IMR-90 (cell line): ENCODE data around the gene RNF2. TPM values are rescaled to one million over a fixed set of nuclear protein-coding genes. Genes with fewer than 3 reads are reported as not detected.
A peak's percentile ranks its signal among the peaks of the same experiment; 100 is the strongest.

Experiments
- ATAC-seq: fragments of 200-7000 bp; cut with Tn5 transposase; 2 replicates; pipeline ENCODE4 v1.9.1; 2020; ENCODE audit warnings: low read depth, mild to moderate bottlenecking, moderate library complexity
- BruUV-seq: library from RNA; stranded (reverse); fragments of 400-500 nt; replicated peaks from 2 replicates; lab custom pipeline; 2021; lab: Mats Ljungman, UMichigan
- CTCF ChIA-PET: fragments of 300-600 bp; formaldehyde crosslinking; extraction: SDS; loops from one replicate; lab custom pipeline; 2021; ENCODE audit warnings: antibody characterized with exemption; lab: Yijun Ruan, JAX
- POLR2A ChIA-PET: fragments of 300-600 bp; sonication (Branson Sonifier 250); formaldehyde crosslinking; loops from one replicate; lab custom pipeline; 2022; ENCODE audit warnings: antibody characterized with exemption; ENCODE audit not compliant: unreplicated experiment; lab: Charles Lee
- DNase-seq: peaks from one replicate; pipeline ENCODE4 v3.0.0; 2013
- H2AFZ ChIP-seq: replicated peaks from 2 replicates; pipeline ENCODE3; 2013; ENCODE audit warnings: low read length, mild to moderate bottlenecking; ENCODE audit not compliant: poor library complexity
- H2AK5ac ChIP-seq: 2 replicates; pipeline ENCODE4 v1.6.1; 2013; ENCODE audit warnings: low read depth, low read length, inconsistent platforms
- H2AK9ac ChIP-seq: replicated peaks from 2 replicates; pipeline ENCODE3; 2013; ENCODE audit warnings: mild to moderate bottlenecking, low read depth, low read length, moderate library complexity; ENCODE audit not compliant: poor library complexity
- H2BK120ac ChIP-seq: 2 replicates; pipeline ENCODE4 v1.6.1; 2013; ENCODE audit warnings: low read depth, low read length, inconsistent platforms
- H2BK15ac ChIP-seq: 3 replicates; pipeline ENCODE4 v1.6.1; 2013; ENCODE audit warnings: low read depth, low read length, inconsistent platforms
- H2BK20ac ChIP-seq: 2 replicates; pipeline ENCODE4 v1.6.1; 2013; ENCODE audit warnings: low read depth, mild to moderate bottlenecking, inconsistent platforms, low read length, moderate library complexity
- H2BK5ac ChIP-seq: 2 replicates; pipeline ENCODE4 v1.6.1; 2013; ENCODE audit warnings: mild to moderate bottlenecking, low read depth, low read length, inconsistent platforms; ENCODE audit not compliant: poor library complexity, severe bottlenecking
- H3K14ac ChIP-seq: replicated peaks from 2 replicates; pipeline ENCODE4 v1.6.1; 2013; ENCODE audit warnings: low read depth, low read length, inconsistent platforms
- H3K18ac ChIP-seq: 2 replicates; pipeline ENCODE4 v1.6.1; 2013; ENCODE audit warnings: low read depth, low read length, control low read depth
- H3K23ac ChIP-seq: 2 replicates; pipeline ENCODE4 v1.6.1; 2013; ENCODE audit warnings: low read depth, low read length, inconsistent platforms
- H3K27ac ChIP-seq: 2 replicates; pipeline ENCODE4 v1.5.1; 2013; ENCODE audit warnings: mild to moderate bottlenecking, control low read depth, low read length; ENCODE audit not compliant: insufficient read depth
- H3K27me3 ChIP-seq: 2 replicates; pipeline ENCODE4 v1.6.1; 2013; ENCODE audit warnings: low read length; ENCODE audit not compliant: control insufficient read depth, insufficient read depth
- H3K36me3 ChIP-seq: 2 replicates; pipeline ENCODE4 v1.6.1; 2013; ENCODE audit warnings: low read length, mixed read lengths; ENCODE audit not compliant: control insufficient read depth, insufficient read depth
- H3K4ac ChIP-seq: 2 replicates; pipeline ENCODE4 v1.6.1; 2013; ENCODE audit warnings: low read depth, low read length, inconsistent platforms
- H3K4me1 ChIP-seq: 2 replicates; pipeline ENCODE4 v1.6.1; 2013; ENCODE audit warnings: low read length, mixed read lengths; ENCODE audit not compliant: control insufficient read depth, insufficient read depth
- H3K4me2 ChIP-seq: 2 replicates; pipeline ENCODE4 v1.6.1; 2013; ENCODE audit warnings: low read depth, mild to moderate bottlenecking, control low read depth, low read length, moderate library complexity
- H3K4me3 ChIP-seq: 2 replicates; pipeline ENCODE4 v1.5.1; 2013; ENCODE audit warnings: low read depth, mild to moderate bottlenecking, control low read depth, low read length, moderate library complexity; ENCODE audit not compliant: insufficient read depth
- H3K56ac ChIP-seq: 2 replicates; pipeline ENCODE4 v1.6.1; 2013; ENCODE audit warnings: low read length, inconsistent platforms; ENCODE audit not compliant: insufficient read depth; ENCODE audit errors: extremely low read depth
- H3K79me1 ChIP-seq, 2 experiments: 2 replicates each; pipeline ENCODE4 v1.6.1; 2013; ENCODE audit warnings: low read length in 2 of 2, inconsistent platforms in 1 of 2, low read depth in 1 of 2
- H3K9ac ChIP-seq: 2 replicates; pipeline ENCODE4 v1.6.1; 2013; ENCODE audit warnings: low read depth, low read length, control low read depth
- H3K9me1 ChIP-seq: 2 replicates; pipeline ENCODE4 v1.6.1; 2013; ENCODE audit warnings: low read length, inconsistent platforms; ENCODE audit not compliant: insufficient read depth
- H3K9me3 ChIP-seq: 2 replicates; pipeline ENCODE4 v1.6.1; 2013; ENCODE audit warnings: low read length; ENCODE audit not compliant: control insufficient read depth, insufficient read depth
- H4K20me1 ChIP-seq: 2 replicates; pipeline ENCODE4 v1.6.1; 2013; ENCODE audit warnings: low read length, inconsistent platforms; ENCODE audit not compliant: insufficient read depth
- H4K5ac ChIP-seq: 2 replicates; pipeline ENCODE4 v1.6.1; 2013; ENCODE audit warnings: mild to moderate bottlenecking, low read depth, low read length, control low read depth
- H4K8ac ChIP-seq, 2 experiments: 2 replicates each; pipeline ENCODE4 v1.6.1; 2013; ENCODE audit warnings: low read depth in 2 of 2, low read length in 2 of 2, control low read depth in 1 of 2, inconsistent platforms in 1 of 2
- H4K91ac ChIP-seq: 2 replicates; pipeline ENCODE4 v1.6.1; 2013; ENCODE audit warnings: low read depth, low read length, inconsistent platforms; ENCODE audit not compliant: insufficient read depth
- BHLHE40 ChIP-seq: fragments of 150-350 bp; IDR thresholded peaks from 2 replicates; pipeline ENCODE4 v1.6.1; 2016; ENCODE audit warnings: mild to moderate bottlenecking, low read depth, low read length
- CEBPB ChIP-seq: IDR thresholded peaks from 2 replicates; pipeline ENCODE4 v1.6.1; 2012; ENCODE audit warnings: low read depth, low read length, improper control_type of control experiment
- CHD1 ChIP-seq: IDR thresholded peaks from 2 replicates; pipeline ENCODE4 v1.6.1; 2012; ENCODE audit warnings: low read depth, low read length, improper control_type of control experiment
- CTCF ChIP-seq: conservative IDR thresholded peaks from 2 replicates; pipeline ENCODE4 v1.5.1; 2012; ENCODE audit warnings: mild to moderate bottlenecking, low read depth, low read length, improper control_type of control experiment
- ELK1 ChIP-seq: fragments of 150-350 bp; IDR thresholded peaks from 2 replicates; pipeline ENCODE4 v1.6.1; 2016; ENCODE audit warnings: low read depth, mild to moderate bottlenecking, low read length, moderate library complexity, borderline replicate concordance
- NFE2L2 ChIP-seq: fragments of 150-350 bp; IDR thresholded peaks from 2 replicates; pipeline ENCODE4 v1.6.1; 2016; ENCODE audit warnings: low read depth, mild to moderate bottlenecking, low read length
- POLR2A ChIP-seq: IDR thresholded peaks from 2 replicates; pipeline ENCODE4 v1.6.1; 2012; ENCODE audit warnings: mild to moderate bottlenecking, low read depth, low read length
- RCOR1 ChIP-seq: IDR thresholded peaks from 2 replicates; pipeline ENCODE4 v1.6.1; 2012; ENCODE audit warnings: mild to moderate bottlenecking, low read length, improper control_type of control experiment; ENCODE audit not compliant: insufficient replicate concordance
- SMC3 ChIP-seq: fragments of 150-350 bp; IDR thresholded peaks from 2 replicates; pipeline ENCODE4 v1.6.1; 2016; ENCODE audit warnings: low read depth, mild to moderate bottlenecking, antibody characterized with exemption, low read length, moderate library complexity
- WGBS, 2 experiments: methylation state at CpG; one replicate each; pipeline versions ENCODE4 v1.1.5 to v1.1.7; 2013; ENCODE audit warnings: missing lambda C conversion rate in 2 of 2; ENCODE audit not compliant: insufficient read length in 1 of 2; ENCODE audit errors: extremely low coverage in 2 of 2; 5-methylcytosine and 5-hydroxymethylcytosine counted together
- dilution Hi-C: fragments of 300-500 bp; cut with HindIII; formaldehyde crosslinking; loops from one replicate; pipeline ENCODE4 v1.14.3; 2018; ENCODE audit warnings: low sequenced_read_pairs; ENCODE audit not compliant: unreplicated experiment
- in situ Hi-C: fragments of 300-500 bp; cut with MboI; formaldehyde crosslinking; loops from 3 replicates; pipeline ENCODE4 v1.14.3; 2019; ENCODE audit warnings: low sequenced_read_pairs, inconsistent platforms, mixed read lengths
- intact Hi-C: fragments of 100-400 bp; cut with micrococcal nuclease; formaldehyde crosslinking; loops from 2 replicates; pipeline ENCODE4 v1.10.0; 2022
- polyA plus RNA-seq, 3 experiments: library from polyadenylated mRNA; depleted of rRNA; stranded (reverse); fragments of >200 nt; gene quantifications; 2 replicates each; pipeline ENCODE4 v1.2.3, GENCODE V29; 2012; ENCODE audit warnings: low replicate concordance in 1 of 3
- total RNA-seq: library from RNA; depleted of rRNA; stranded (reverse); fragments of >200 nt; gene quantifications from 2 replicates; pipeline ENCODE4 v1.2.3, GENCODE V29; 2012

The RNF2 gene
- total and polyA plus RNA-seq, 2 of the 4 experiments (the other 2 are of a cell fraction): 22.6 to 48.8 TPM

- no peak overlapping the region for H3K14ac ChIP-seq
- H3K4me2 ChIP-seq: no peak overlapping the region
- H2AFZ ChIP-seq: no peak overlapping the region
- no CpG with 5 or more reads among the region's 4 CpGs for WGBS, 2 experiments
- in situ Hi-C loops: no loop called here
- H3K23ac ChIP-seq: no peak overlapping the region
- H4K91ac ChIP-seq: no peak overlapping the region
- no peaks in the 10 kb centered on the region for H3K36me3 ChIP-seq
- dilution Hi-C loops: no loop called here
- no peak overlapping the region for H3K4ac ChIP-seq
- H3K9me1 ChIP-seq: no peaks in the 10 kb centered on the region
- no peak overlapping the region for H3K4me3 ChIP-seq
- no peak overlapping the region for H2AK5ac ChIP-seq
- H4K8ac ChIP-seq: no peak overlapping the region
- POLR2A ChIA-PET: interaction anchor here (0.5 kb wide), 1 partner anchor 24 kb away, joined by 9 read pairs; the partner anchor contains the start of gene RNF2
- H3K18ac ChIP-seq: no peak overlapping the region
- no peak overlapping the region for H3K27ac ChIP-seq
- H3K27me3 ChIP-seq: no peaks in the 10 kb centered on the region
- H2BK5ac ChIP-seq: no peak overlapping the region
- H3K79me1 ChIP-seq: peaks cover 27 to 55% of the 10 kb centered on the region in 2 experiments
- ATAC-seq (no peak), DNase-seq (no peak)
- no TSS peak for BruUV-seq
- CTCF ChIA-PET: interaction anchor here (0.5 to 0.6 kb wide), 2 partner anchors 13 to 131 kb away, joined by 4 read pairs; no protein-coding TSS in a partner anchor
- no peak overlapping the region for H4K5ac ChIP-seq
- H2BK20ac ChIP-seq: no peak overlapping the region
- H3K9me3 ChIP-seq: 0 out of 2 replicates have a peak, but pooled peaks cover 1% of the 10 kb centered on the region
- no peak overlapping the region for H3K56ac ChIP-seq
- H2AK9ac ChIP-seq: no peak overlapping the region
- H3K9ac ChIP-seq: no peak overlapping the region
- TF ChIP-seq RCOR1 (no peak), BHLHE40 (no peak), CHD1 (no peak), SMC3 (no peak), POLR2A (no peak), CEBPB (peak; percentile 45), ELK1 (no peak), NFE2L2 (no peak), CTCF (no peak)
- 0 out of 2 replicates have a peak, but pooled peaks cover 2% of the 10 kb centered on the region for H3K4me1 ChIP-seq
- H4K20me1 ChIP-seq: peaks cover 13% of the 10 kb centered on the region; the same call in 1 of the 2 replicates
- H2BK120ac ChIP-seq: no peak overlapping the region
- intact Hi-C loops: no loop called here
- no peak overlapping the region for H2BK15ac ChIP-seq
These were observed 23.9 kb downstream of the RNF2 start for GRCh38 chr1:185069202-185069772.
